ENCODE results near the gene SUSD2.

DNA sequence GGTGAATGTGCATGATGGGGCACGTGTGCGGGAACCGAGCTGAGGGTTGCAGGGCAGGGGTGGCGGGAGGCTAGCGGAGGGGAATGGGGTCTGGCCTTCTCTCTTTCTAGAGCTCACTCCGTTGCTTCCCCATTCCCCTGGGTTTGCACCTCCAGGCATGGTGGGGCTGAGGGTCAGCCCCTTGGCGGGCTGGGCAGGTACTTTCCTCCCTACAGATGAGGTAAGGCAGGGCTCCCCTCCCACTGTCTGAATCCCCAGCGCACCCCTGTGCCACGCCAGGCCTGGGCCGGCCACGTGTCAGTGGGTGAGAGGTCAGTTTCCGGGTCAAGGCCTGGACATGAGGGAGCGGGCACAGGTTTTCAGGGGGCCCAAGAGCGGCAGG lies 8.9 kb downstream of the SUSD2 start:
- TF ChIP-seq CTCF (IDR thresholded peaks at IDR 0.05), result no peak
- TF ChIP-seq, protein P1, sequence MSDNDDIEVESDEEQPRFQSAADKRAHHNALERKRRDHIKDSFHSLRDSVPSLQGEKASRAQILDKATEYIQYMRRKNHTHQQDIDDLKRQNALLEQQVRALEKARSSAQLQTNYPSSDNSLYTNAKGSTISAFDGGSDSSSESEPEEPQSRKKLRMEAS (IDR thresholded peaks at IDR 0.05; ENCODE audit: low read depth), result no peak

Measured in SK-N-SH (cell line).